Fibroblast of lung (primary cell): ENCODE measurements around the gene ABCF3. TPM values are rescaled to one million over a fixed set of nuclear protein-coding genes. Genes with fewer than 3 reads are reported as not detected.
A peak's percentile ranks its signal among the peaks of the same experiment; 100 is the strongest.

ENCODE experiments used
- DNase-seq, 2 donors: peaks; one replicate each; pipeline versions ENCODE4 v3.0.0 to v3.0.0-alpha.2; 2010; ENCODE audit warnings: low read depth in 2 of 2
- H2AFZ ChIP-seq: 2 replicates; pipeline ENCODE4 v1.5.1; 2012; ENCODE audit warnings: low read length, control low read depth, inconsistent platforms
- H3K27ac ChIP-seq: 2 replicates; pipeline ENCODE4 v1.5.1; 2011; ENCODE audit warnings: low read length, control low read depth; ENCODE audit not compliant: insufficient read depth
- H3K27me3 ChIP-seq: 2 replicates; pipeline ENCODE4 v1.5.1; 2011; ENCODE audit warnings: mild to moderate bottlenecking, low read length; ENCODE audit not compliant: control insufficient read depth, insufficient read depth
- H3K36me3 ChIP-seq: 2 replicates; pipeline ENCODE4 v1.5.1; 2011; ENCODE audit warnings: low read length; ENCODE audit not compliant: control insufficient read depth, insufficient read depth
- H3K4me1 ChIP-seq: 2 replicates; pipeline ENCODE4 v1.5.1; 2011; ENCODE audit warnings: low read length; ENCODE audit not compliant: control insufficient read depth, insufficient read depth; ENCODE audit errors: extremely low read depth
- H3K4me2 ChIP-seq: 2 replicates; pipeline ENCODE4 v1.5.1; 2011; ENCODE audit warnings: low read length, control low read depth; ENCODE audit not compliant: insufficient read depth; ENCODE audit errors: extremely low read depth
- H3K4me3 ChIP-seq, 4 experiments: fragments of 200-600 bp in 1 of 4; sonication (generic) in 1 of 4; replicated peaks in 1 of 4; 2 replicates each; pipeline ENCODE4 v1.5.1; 2011 to 2016; ENCODE audit warnings: low read length in 4 of 4, low read depth in 3 of 4, mild to moderate bottlenecking in 3 of 4, control low read depth in 2 of 4, inconsistent platforms in 1 of 4, mixed read lengths in 1 of 4; ENCODE audit not compliant: insufficient read depth in 1 of 4; ENCODE audit errors: control extremely low read depth in 1 of 4
- H3K79me2 ChIP-seq: 2 replicates; pipeline ENCODE4 v1.5.1; 2012; ENCODE audit warnings: mild to moderate bottlenecking, low read length, inconsistent platforms; ENCODE audit not compliant: control insufficient read depth, insufficient read depth
- H3K9ac ChIP-seq: 2 replicates; pipeline ENCODE4 v1.5.1; 2011; ENCODE audit warnings: mild to moderate bottlenecking, low read length, control low read depth; ENCODE audit not compliant: insufficient read depth
- H3K9me3 ChIP-seq: 2 replicates; pipeline ENCODE4 v1.5.1; 2012; ENCODE audit warnings: low read depth, low read length; ENCODE audit not compliant: control insufficient read depth, insufficient read depth
- H4K20me1 ChIP-seq: 2 replicates; pipeline ENCODE4 v1.5.1; 2011; ENCODE audit warnings: low read length; ENCODE audit not compliant: control insufficient read depth, insufficient read depth; ENCODE audit errors: extremely low read depth
- CTCF ChIP-seq, 2 donors: IDR thresholded peaks in 1 of 2; conservative IDR thresholded peaks in 1 of 2; 1 replicate in 1 of 2; 2 replicates in 1 of 2; pipeline ENCODE4 v1.5.1; 2011 to 2012; ENCODE audit warnings: low read length in 2 of 2, control low read depth in 1 of 2, inconsistent platforms in 1 of 2, low read depth in 1 of 2, mild to moderate bottlenecking in 1 of 2
- EZH2 ChIP-seq: IDR thresholded peaks from 2 replicates; pipeline ENCODE4 v1.5.1; 2012; ENCODE audit warnings: low read length, control low read depth, mild to moderate bottlenecking; ENCODE audit errors: missing control alignments
- polyA plus RNA-seq, 2 donors: library from polyadenylated mRNA; depleted of rRNA in 1 of 2; stranded (reverse) in 1 of 2; unstranded in 1 of 2; fragments of >200 nt; gene quantifications; 2 replicates each; pipeline ENCODE4 v1.2.1, GENCODE V29; 2011 to 2012; ENCODE audit warnings: missing spikeins in 1 of 2
- total RNA-seq: library from RNA; depleted of rRNA; stranded (reverse); fragments of >200 nt; gene quantifications from 2 replicates; pipeline ENCODE4 v1.2.1, GENCODE V29; 2014

The ABCF3 gene
- total and polyA plus RNA-seq, 2 donors (not counting 1 experiment from before 2014, with no cell fraction given), result 31.3 to 65.1 TPM

GRCh38 chr3:184176377-184177330, 9.3 kb upstream of the ABCF3 start:
- H3K9me3 ChIP-seq, result no peaks in the 10 kb centered on the region
- TF ChIP-seq CTCF (conservative IDR thresholded peaks at IDR 0.05 in 1 of 2, IDR thresholded peaks at IDR 0.05 in 1 of 2; ENCODE audit: low read depth in 1 of 2, low read length in 2 of 2), result no peak
- H3K4me2 ChIP-seq, result peak overlapping the region; percentile 85
- peak overlapping the region; percentile 42 for H3K9ac ChIP-seq
- H3K4me1 ChIP-seq, result peaks cover 7% of the 10 kb centered on the region
- H4K20me1 ChIP-seq, result peaks cover 2% of the 10 kb centered on the region
- H3K4me3 ChIP-seq, result peak overlapping the region; percentile 47 to 98 (median 75)
- no peak overlapping the region for H2AFZ ChIP-seq
- DNase-seq, result peak; percentile 93 to 94
- peak overlapping the region; percentile 89 for H3K27ac ChIP-seq
- peaks cover 53% of the 10 kb centered on the region for H3K79me2 ChIP-seq
- H3K27me3 ChIP-seq, result no peaks in the 10 kb centered on the region
- H3K36me3 ChIP-seq, result peaks cover 36% of the 10 kb centered on the region

GRCh38 chr3:184177331-184177731, 8.7 kb upstream of the ABCF3 start:
- Histone ChIP-seq H3K9ac (peak overlapping the region; percentile 42), H3K36me3 (peaks cover 43% of the 10 kb centered on the region), H3K4me2 (peak overlapping the region; percentile 85), H3K4me3 (peak overlapping the region; percentile 36 to 98 (median 59)), H3K9me3 (no peaks in the 10 kb centered on the region), H3K79me2 (peaks cover 53% of the 10 kb centered on the region), H4K20me1 (peaks cover 2% of the 10 kb centered on the region), H3K27me3 (no peaks in the 10 kb centered on the region), H3K4me1 (peaks cover 7% of the 10 kb centered on the region), H3K27ac (peak overlapping the region; percentile 89), H2AFZ (no peak overlapping the region)
- TF ChIP-seq CTCF (conservative IDR thresholded peaks at IDR 0.05 in 1 of 2, IDR thresholded peaks at IDR 0.05 in 1 of 2; ENCODE audit: low read depth in 1 of 2, low read length in 2 of 2) (no peak), EZH2 (no peak)
- peak; percentile 50 to 57 for DNase-seq

- no peaks in the 10 kb centered on the region for H3K9me3 ChIP-seq
- H3K36me3 ChIP-seq, result peaks cover 46% of the 10 kb centered on the region
- no peak overlapping the region for H3K9ac ChIP-seq
- peaks cover 53% of the 10 kb centered on the region for H3K79me2 ChIP-seq
- peak overlapping the region; percentile 89 for H3K27ac ChIP-seq
- no peaks in the 10 kb centered on the region for H3K27me3 ChIP-seq
- H3K4me3 ChIP-seq, result peak overlapping the region in 2 of 4 experiments; percentile 0 to 98
- H2AFZ ChIP-seq, result no peak overlapping the region
- no peak for DNase-seq
- H3K4me2 ChIP-seq, result peak overlapping the region; percentile 72
- peaks cover 2% of the 10 kb centered on the region for H4K20me1 ChIP-seq
- TF ChIP-seq CTCF (conservative IDR thresholded peaks at IDR 0.05 in 1 of 2, IDR thresholded peaks at IDR 0.05 in 1 of 2; ENCODE audit: low read depth in 1 of 2, low read length in 2 of 2), result no peak
- no peak for TF ChIP-seq EZH2
- peaks cover 7% of the 10 kb centered on the region for H3K4me1 ChIP-seq
Measured at GRCh38 chr3:184177767-184178306, 8.2 kb upstream of the ABCF3 start.
